ENCODE data around the gene AFTPH.
"Not testable (repeated sequence)": the region's sequence is repeated elsewhere in the genome, so short reads cannot be mapped to it uniquely, and the experiment has no call there.

AFTPH gene

DNA sequence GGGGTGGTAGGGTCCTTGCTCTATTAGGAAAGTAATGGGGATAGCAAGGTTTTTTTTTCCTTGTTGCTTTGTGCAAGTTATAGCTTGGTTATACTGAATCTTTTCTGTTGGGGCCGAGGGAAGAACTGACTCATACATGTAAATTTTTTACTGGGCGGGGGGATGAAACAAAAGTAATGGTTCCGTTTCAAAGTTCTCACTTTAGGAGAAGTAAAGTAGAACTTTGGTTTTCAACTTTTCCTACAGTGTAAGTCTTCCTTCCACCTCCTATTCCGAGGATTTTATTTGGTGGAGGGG is 1.1 kb downstream of the AFTPH start:
- no peak for DNase-seq (ENCODE audit: extremely low read depth, low read depth)
- H3K4me3 ChIP-seq (replicated peaks; ENCODE audit: low read depth, low read length) = peak overlapping the region; percentile 93
- TF ChIP-seq, protein P1, sequence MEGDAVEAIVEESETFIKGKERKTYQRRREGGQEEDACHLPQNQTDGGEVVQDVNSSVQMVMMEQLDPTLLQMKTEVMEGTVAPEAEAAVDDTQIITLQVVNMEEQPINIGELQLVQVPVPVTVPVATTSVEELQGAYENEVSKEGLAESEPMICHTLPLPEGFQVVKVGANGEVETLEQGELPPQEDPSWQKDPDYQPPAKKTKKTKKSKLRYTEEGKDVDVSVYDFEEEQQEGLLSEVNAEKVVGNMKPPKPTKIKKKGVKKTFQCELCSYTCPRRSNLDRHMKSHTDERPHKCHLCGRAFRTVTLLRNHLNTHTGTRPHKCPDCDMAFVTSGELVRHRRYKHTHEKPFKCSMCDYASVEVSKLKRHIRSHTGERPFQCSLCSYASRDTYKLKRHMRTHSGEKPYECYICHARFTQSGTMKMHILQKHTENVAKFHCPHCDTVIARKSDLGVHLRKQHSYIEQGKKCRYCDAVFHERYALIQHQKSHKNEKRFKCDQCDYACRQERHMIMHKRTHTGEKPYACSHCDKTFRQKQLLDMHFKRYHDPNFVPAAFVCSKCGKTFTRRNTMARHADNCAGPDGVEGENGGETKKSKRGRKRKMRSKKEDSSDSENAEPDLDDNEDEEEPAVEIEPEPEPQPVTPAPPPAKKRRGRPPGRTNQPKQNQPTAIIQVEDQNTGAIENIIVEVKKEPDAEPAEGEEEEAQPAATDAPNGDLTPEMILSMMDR (IDR thresholded peaks at IDR 0.05; ENCODE audit: low read depth, low read length, missing control alignments) = no peak

DNA sequence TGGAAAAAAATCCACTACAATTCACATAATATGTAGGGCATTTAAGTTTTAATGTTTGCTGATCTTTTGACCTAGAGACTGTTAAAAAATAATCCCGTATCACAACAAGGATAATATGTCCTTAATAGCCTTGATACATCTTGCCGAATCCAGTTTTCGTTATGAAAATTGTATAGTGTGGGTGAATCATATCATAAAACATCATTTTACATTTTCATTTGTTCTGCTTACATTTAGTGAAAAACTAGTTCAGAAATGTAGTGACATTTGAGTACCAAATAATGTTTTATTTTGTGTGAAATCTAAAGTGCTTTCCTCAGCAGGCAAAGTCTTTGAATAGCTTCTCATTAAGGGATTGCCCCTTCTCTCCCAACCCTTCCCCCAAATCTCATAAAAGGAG is 1.9 kb downstream of the AFTPH start:
- peak overlapping the region; percentile 93; the same call in 1 of the 2 replicates for H3K4me3 ChIP-seq (replicated peaks; ENCODE audit: low read depth, low read length)
- TF ChIP-seq, protein P1 (IDR thresholded peaks at IDR 0.05; ENCODE audit: low read depth, low read length, missing control alignments) = no peak
- no peak for DNase-seq (ENCODE audit: extremely low read depth, low read depth)

GRCh38 chr2:64530946-64531345 is 6.8 kb downstream of the AFTPH start:
- DNase-seq (ENCODE audit: extremely low read depth, low read depth); H3K4me3 ChIP-seq (replicated peaks; ENCODE audit: low read depth, low read length): not testable (repeated sequence)

DNA sequence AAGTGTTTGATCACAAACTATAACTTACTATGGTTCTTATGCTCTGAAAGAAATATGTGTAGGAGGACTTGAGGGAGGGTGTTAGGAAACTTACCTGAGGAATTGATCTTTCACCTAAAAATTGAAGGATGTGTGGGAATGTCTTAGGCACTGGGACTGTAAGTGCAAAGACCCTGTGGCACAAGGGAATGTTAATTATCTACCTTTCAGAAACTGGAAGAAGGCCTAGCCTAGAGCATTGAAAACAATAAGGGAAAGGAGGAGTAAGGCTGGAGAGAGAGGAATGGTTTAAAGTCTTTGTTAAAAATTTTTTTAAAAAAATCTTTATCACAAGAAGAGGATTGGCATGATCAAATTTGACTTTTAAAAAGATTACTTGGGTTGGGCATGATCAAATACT is 7.9 kb downstream of the AFTPH start:
- TF ChIP-seq, protein P1 (IDR thresholded peaks at IDR 0.05; ENCODE audit: low read depth, low read length, missing control alignments) = no peak
- DNase-seq (ENCODE audit: extremely low read depth, low read depth) = no peak
- no peak overlapping the region for H3K4me3 ChIP-seq (replicated peaks; ENCODE audit: low read depth, low read length)

DNA sequence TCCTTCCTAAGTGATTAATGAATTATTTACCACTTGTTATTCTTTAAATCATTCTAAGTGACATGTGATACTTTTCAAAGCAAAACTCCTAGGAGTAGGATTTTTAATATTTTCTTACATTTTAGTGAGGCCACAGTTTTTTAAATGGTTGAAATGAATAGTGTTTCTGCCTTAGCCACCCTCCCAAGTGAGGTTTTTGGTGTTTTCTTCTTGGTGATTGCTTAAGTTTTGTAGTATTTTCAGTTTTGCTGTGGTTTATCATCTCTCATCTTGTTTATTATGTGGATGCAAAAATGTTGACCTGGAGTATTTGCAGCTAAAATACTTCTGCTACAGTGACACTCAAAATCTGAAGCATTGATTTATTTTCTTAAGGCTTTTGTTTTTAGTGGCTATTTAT is 9.8 kb downstream of the AFTPH start:
- H3K4me3 ChIP-seq (replicated peaks; ENCODE audit: low read depth, low read length) = no peak overlapping the region
- TF ChIP-seq, protein P1 (IDR thresholded peaks at IDR 0.05; ENCODE audit: low read depth, low read length, missing control alignments) = no peak
- DNase-seq (ENCODE audit: extremely low read depth, low read depth) = no peak

DNA sequence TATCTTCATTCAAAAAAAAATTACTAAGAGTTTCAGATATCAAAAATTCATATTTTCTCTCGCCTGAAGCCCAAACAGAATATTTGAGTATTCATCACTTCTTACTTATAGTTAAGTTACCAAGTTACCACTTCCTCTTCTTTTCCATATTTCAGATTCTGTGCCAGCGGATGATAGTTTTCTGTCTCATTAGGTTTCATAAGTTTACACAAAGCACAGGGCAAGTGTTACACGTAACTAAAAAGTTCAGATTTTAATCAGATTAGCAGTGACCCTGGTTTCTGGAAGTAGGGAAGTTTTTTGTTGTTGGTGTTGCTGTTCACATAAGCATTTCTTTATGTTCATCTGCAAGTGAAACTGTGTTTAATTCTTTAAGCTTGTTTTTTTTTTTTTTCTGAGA is 10.2 kb downstream of the AFTPH start:
- no peak overlapping the region for H3K4me3 ChIP-seq (replicated peaks; ENCODE audit: low read depth, low read length)
- no peak for DNase-seq (ENCODE audit: extremely low read depth, low read depth)
- TF ChIP-seq, protein P1 (IDR thresholded peaks at IDR 0.05; ENCODE audit: low read depth, low read length, missing control alignments) = no peak

- TF ChIP-seq, protein P1 (IDR thresholded peaks at IDR 0.05; ENCODE audit: low read depth, low read length, missing control alignments) = no peak
- no peak for DNase-seq (ENCODE audit: extremely low read depth, low read depth)
- H3K4me3 ChIP-seq (replicated peaks; ENCODE audit: low read depth, low read length) = no peak overlapping the region
Measured at GRCh38 chr2:64535024-64535423, 10.9 kb downstream of the AFTPH start.
